ENCODE measurements around the gene FLRT1.

Gene FLRT1

DNA sequence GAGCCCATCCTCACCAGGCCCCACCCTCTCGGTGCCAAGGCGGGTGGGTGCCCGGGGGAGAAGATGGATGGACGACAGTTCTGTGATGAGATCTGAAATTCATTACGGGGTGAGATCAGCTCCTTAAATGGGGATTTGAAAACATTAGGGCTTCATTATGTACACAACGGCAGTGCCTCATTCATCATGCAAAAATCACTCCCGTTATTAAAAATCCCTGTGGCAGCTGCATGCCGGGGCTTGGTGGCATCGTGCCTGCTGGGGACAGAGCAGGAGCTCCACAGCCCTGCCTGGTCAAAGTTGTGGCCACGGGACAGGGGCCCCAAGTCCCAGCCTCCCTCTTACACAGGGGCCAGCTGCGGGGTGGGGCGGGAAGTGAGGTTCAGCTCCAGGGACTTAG lies 29.3 kb upstream of the FLRT1 start:
- DNase-seq = no peak

DNA sequence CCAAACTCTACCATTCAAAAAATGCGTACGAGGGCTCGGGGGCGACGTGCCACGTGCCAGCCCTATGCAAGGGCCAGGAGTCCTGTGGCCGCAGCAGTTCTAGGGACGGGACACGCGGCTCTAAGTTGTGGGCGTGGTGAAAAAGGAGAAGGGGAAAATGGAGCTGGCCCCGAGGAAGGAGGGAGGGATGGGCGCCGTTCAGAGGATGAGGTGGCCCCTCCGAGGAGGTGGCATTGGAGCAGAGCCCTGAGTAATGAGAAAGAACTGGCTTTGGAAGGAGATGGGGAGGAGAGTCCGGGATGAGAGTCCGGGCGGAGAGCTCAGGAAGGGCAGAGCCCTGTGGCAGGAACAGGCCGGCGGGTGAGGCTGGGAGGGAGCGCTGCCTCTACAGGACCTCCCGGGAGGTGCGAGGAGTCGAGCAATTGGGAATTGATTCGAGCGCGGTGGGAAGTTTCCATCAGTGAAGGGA lies 28.5 kb upstream of the FLRT1 start:
- peak; percentile 46 for DNase-seq

DNA sequence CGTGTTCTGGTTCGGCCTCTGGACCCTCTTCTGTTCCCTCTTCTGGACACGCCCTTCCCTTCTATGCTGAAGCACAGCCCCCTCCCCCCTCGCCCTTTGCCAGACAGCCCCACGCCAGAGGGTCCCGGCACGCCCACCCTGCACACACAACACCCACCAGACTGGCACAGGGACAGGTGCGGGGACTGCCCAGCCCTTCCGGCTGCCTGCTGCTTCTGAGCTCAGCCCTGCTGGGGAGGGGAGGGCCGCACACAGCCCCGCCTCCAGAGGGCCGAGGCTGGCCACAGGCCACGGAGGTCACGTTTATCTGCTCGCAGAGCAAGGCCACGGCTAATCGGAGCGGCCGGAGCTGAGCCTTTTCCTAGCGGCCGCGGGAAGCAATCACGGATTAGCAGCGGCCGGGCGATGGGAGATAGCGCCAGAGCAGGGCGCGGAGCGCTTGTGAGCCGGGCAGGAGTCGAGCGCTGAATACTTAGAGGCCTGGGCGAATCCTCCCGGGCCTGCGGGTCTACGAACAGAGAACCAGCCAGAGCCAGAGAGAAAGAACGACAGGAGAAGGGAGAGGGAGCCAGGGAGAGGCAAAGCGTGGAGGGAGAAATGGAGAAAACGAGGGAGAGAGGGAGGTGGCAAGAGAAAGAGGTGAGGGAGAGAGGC lies 28.0 kb upstream of the FLRT1 start:
- peak; percentile 92 for DNase-seq

DNA sequence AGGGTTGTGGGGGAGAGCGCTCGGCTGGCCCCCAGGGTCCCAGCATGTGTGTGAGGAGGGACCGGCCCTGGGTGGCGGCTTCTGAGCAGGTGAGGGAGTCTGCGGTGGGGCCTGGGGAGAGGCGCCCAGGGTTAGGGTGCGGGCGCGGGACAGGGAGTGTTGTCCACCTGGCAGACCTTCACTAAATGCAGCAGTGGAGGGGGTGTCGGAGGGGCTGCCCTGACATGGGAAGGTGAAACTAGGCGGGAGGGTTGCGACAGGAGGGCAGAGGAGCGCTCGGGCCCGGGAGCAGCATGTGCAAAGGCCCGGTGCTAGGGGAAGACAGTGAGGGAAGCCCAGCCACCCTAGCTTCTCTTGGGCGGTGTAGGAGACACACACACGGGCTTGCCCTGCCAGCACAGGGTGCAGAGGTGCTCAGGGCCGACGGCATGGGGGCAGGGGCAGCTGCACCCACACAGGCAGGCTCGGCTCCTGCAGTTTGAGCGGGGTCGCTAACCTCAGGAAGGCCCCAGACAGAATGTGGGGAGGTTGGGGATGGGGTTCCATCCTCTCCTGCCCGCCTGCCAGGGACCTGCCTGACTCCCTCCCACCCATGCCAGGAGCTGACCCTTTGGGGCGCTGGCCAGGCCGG lies 27.3 kb upstream of the FLRT1 start:
- DNase-seq = no peak

DNA sequence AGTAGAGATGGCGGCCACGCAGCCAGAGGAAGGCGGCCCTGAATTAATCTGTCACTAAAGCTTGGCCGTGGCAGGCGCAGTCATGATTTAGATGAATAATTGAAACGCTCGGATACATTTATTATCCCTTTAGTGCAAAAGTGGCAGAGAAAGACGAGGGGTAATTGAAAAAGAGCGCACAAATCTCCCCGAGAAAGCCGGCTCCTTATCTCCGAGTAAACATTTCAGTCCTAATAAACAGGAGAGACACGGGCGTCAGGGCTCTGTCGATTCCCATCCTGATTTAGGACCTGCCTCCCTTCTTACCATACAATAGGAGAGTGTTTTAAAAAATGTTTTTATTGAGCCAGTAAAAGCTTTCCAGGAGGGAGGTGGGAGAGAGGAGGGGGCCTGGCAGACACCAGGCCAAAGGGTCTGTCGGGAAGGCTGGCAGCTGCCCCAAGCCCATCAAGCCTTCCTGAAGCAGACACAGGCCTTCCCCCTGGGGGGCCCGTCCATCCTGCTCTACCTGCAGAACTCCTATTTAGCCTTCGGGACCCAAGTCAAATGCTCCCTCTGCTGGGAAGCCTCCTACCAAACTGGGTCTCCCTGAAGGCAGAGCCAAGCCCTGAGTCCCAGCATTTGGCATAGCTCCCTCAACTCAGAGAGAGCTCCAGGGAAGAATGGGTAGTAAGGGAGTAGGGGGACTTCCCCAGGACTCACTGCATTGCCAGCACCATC lies 26.7 kb upstream of the FLRT1 start:
- no peak for DNase-seq

DNA sequence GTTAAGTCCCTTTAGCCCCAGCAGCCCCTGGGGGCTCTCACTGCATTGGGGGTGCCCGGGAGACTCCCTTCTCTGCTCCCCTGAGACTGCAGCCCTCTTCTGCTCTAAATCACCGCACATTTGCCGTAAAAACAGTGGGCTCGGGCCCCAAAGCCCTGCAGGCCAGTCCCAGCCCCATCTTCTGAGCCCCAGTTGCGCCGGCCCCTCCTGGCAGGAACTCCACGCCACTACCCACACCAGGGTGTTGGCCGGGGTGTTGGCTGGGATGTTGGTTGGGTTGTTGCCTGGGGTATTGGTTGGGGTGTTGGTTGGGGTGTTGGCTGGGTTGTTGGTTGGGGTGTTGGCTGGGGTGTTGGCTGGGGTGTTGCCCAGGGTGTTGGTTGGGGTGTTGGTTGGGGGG lies 26.0 kb upstream of the FLRT1 start:
- DNase-seq = no peak

DNA sequence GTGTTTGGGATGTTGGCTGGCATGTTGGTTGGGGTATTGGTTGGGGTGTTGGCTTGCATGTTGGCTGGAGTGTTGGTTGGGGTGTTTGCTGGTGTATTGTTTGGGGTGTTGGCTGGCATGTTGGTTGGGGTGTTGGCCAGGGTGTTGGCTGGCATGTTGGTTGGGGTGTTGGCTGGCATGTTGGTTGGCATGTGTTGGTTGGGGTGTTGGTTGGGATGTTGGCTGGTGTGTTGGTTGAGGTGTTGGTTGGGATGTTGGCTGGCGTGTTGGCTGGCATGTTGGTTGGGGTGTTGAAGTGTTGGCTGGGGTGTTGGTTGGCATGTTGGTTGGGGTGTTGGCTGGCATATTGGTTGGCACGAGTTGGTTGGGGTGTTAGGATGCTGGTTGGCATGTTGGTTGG lies 24.9 kb upstream of the FLRT1 start:
- DNase-seq = no peak

GRCh38 chr11:64011371-64011770 lies 24.4 kb upstream of the FLRT1 start:
- no peak for DNase-seq

DNA sequence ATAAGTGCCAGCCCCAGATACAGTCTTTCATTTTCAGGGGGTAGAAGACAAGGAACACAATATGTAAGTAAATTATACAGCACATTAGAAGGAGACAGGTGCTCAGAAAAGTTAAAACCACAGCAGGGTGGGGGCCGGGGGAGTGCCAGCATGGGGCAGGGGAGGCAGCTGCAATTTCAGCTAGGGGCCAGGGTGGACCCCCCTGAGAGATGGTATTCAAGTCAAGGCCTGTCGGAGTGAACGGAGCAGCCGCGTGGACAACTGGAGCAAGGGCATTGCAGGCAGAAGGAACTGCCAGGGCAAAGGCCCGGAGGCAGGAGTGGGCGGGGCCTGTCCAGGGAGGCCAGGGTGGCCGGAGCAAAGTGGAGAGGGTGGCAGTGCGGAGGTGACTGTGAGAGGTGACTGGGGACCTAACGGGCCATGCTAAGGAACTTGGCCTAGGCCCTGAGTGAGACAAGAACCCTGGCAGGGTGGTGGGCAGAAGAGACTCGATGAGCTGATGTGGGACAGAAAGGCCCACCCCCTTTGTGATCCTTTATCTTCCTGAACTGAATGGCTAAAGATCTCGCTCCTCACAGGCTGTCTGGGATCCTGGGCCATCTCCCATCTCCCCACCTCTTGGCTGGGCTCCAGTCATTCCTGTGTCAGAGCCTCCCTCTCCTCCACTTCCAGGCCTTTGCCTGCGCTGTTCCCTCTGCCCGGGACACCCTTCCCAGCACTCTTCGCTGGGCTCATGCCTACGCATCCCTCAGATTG lies 22.4 kb upstream of the FLRT1 start:
- DNase-seq = no peak

DNA sequence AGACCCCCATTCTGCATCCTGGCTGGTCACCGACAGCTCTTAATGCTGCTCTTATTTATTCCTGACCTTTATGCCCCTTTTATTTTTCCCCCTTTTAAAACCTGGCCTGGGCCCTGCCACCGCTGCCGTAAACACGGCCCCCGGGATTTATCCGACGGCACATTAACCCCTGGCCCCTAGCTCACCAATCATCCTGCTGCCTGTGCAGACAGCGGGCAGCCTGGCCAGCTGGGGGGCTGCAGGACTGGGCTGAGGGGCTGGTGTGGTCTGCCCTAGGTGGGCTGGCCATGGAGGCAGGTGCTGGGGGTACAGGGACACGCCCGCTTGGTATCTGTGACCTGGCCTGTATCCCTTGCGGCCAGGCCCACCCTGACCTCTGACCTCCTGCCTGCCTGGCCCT lies 21.4 kb upstream of the FLRT1 start:
- no peak for DNase-seq

DNA sequence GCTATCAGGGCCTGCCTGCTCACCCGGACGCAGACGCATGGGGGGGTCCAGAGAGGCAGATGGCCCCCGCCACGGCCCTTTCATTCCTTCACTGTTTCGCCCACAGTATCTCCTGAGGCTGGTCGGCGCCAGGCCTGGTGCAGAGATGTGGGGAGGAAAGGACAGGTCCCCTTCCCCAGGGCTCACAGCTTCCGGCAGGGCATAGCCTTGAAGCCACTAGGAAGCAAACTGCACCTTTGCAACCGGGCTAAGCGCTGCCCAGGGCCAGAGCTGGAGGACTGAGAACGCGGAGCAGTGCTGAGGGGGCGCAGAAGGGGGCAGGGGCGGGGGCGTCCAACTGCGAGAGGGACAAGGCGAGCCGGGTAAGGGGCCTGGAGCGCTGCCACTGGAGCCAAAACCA lies 20.2 kb upstream of the FLRT1 start:
- no peak for DNase-seq

DNA sequence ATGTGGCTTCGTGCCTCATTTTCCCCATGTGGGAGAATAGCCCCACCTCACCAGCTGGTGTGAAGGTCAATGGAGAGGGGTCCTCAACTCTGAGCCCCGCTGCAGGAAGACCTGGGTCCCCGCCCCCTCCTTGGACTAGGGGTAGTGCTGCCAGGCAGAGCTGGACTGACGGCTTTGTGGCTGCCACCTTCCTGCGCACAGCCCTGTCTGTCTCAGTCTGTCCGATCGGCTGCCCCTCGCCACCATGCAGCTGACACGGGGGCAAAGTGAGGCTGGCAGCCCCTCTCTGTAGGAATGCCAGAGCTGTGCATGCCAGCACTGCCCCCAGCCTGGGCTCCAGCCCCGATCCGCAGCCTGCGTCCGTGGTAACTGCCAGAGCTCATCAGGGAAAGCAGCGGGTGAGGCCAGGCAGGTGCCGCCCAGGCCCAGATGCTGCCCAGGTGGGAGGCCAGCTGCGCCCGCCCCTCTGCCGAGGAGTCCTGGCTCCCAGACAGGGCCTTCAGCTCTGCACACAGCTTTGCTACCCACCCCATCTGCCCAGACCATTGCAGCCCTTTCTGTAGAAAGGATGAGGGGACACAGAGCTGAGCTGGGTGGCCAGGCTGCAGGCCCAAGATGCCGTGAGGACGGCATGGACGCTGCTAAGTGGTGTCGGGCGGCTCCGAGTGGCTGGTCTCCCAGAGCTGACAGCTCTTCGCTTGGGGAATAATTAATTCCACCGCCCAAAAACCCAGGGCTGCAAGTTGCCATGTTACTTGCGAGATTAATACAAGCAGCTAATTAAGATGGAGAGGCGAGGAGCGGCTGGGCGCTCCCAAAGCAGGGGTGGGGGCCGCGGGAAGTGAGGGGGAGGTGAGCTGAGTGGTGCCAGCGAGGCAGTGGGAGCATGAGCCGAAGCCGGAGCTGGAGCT lies 19.5 kb upstream of the FLRT1 start:
- DNase-seq = no peak

DNA sequence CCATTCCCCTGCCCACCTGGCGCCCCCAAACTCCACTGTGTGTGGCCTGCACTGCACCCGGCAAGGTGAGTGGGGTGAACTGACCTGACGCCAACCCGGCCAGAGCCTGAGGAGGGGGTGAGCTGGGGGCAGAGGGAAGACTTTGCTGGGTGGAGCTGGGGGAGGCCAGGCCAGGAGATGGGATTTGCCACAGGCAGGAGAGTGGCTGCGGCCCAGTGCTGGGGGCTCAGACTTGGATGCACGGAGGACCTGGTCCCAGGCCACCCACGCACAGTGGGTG lies 17.8 kb upstream of the FLRT1 start:
- DNase-seq = no peak

DNA sequence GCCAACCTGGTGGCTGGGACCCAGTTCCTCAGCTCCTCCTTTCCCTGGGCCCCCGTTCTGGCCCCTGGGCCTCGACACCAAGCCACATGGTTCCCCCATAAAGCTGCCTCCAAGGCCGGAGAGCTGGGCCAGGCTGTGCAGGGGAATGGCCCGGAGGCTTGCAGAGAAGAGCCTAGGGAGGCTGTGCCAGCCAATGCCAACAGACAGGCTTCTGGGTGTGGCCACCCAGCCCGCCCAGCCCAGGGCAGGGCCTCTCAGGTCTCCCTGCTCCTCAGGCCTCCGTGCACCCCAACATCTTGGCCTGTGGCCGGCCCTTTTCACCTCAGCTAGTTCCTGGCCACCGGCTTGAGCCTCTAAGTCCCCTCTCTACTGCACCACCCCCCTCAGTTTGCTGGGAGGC lies 17.4 kb upstream of the FLRT1 start:
- no peak for DNase-seq

- no peak for DNase-seq
Measured at GRCh38 chr11:64019106-64020037, 16.4 kb upstream of the FLRT1 start.

GRCh38 chr11:64020976-64021756 lies 14.6 kb upstream of the FLRT1 start:
- DNase-seq = no peak

DNA sequence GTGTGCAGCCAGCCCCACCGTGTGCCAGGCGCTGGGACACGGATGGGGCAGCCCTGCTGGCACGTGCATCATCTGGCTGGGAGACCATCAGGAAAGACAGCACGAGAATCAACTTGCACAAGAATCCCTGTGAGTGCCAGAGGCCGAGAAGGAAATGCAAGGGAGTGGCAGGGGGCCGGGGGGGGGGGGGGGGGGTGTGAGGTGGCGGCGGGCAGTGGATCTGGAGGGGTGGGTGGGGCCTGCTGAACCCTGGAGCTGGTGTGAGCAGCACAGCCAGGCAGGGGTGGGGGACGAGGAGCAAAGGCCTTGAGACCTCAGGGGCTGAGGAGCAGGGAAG lies 14.0 kb upstream of the FLRT1 start:
- DNase-seq = no peak

DNA sequence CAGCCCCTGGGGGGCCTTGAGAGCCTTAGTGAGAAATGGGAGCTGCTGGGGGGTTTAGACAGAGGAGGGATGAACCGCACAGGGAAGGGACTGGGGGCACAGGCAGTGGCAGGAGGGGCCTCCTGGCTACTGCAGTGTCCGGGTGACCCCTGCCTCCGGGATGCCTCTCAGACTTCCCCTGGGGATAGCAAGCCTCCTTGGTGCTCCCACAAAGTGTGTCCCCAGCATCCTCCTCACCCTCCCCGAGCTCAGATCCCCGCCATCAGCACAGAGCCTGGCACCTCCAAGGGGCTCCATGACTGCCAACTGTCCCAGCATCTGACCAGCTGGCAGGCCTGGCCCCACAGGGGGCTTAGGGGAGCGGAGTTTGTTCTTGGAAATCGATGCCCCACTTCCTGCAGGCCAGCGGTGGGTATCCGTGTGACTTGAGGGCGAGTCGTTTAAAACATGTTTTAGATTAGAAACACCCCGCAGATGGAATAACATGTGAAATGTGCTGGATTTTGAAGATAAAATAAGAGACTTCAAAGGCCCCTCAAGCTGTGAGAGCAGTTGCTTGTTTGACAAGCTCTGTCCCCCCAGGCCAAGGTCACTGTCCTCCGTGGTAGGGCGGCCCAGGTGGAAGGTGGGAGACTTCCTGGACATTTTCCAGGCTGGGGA lies 13.5 kb upstream of the FLRT1 start:
- no peak for DNase-seq

DNA sequence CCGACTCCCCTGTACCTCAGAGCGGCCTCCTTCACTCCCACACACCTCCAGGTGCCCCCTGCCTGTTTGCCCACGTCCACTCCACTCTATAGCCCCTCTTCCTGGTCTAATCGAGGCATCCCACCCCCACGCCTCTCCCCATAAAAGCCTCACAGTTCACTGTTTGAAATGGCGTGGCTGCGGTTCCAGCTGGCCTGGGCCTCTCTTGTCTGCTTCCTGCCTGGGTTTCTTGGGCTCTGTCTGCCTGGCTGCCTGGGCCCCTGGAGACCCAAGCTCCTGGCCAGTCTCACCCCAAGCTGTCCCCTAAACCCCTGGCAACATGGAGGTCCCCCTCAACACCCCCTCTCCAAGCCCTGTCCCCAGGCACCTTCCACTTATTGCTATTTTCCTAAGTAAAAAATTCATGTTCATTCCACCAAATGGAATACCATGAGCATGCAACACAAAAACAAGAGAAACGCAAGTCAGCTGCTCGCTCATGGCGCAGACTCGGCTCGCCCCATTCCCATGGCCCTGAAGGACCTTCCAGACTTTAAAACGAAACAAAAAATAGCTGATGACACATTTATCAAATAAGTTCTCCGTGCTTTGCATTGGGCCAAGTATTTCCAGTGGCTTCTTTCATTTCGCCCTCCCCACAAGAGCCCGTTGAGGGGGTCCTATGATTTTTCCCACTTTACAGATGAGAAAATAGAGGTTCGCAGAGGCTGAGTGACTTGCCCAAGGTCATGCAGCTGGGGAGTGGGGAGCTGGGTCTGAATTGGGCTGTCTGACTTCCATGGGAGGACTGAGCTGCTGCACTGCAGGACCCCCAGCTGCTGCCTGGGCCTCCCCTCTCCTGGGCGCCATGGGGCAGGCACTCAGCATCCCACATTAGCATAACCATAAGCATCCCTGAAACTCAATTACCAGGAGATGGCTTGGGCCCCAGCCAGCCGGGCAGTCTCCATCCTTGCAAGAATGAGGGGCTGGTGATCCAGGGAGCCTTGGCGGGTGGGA lies 11.7 kb upstream of the FLRT1 start:
- DNase-seq = no peak

Measured in hematopoietic multipotent progenitor cell treated with erythropoietin and hydrocortisone succinate and interleukin-3 and kit ligand, for 4 days (in vitro differentiated cells).